Stomach (tissue), 4 donors: Measurements from ENCODE around the gene TRIO.

Experiments
- POLR2AphosphoS5 ChIP-seq, 3 donors: sonication (generic); formaldehyde crosslinking; IDR thresholded peaks; one replicate each; pipeline ENCODE4 v1.6.1; 2016; ENCODE audit warnings: antibody characterized with exemption in 3 of 3
- TF ChIP-seq, protein P1 (sequence below), 7 experiments: fragments of 450-650 bp in 4 of 7; fragments of 200-600 bp in 3 of 7; sonication (generic) in 3 of 7; IDR thresholded peaks; one replicate each; pipeline ENCODE4 v1.5.1; 2016 to 2019; ENCODE audit warnings: antibody characterized with exemption in 7 of 7, control low read depth in 2 of 7, mild to moderate bottlenecking in 1 of 7

DNA sequence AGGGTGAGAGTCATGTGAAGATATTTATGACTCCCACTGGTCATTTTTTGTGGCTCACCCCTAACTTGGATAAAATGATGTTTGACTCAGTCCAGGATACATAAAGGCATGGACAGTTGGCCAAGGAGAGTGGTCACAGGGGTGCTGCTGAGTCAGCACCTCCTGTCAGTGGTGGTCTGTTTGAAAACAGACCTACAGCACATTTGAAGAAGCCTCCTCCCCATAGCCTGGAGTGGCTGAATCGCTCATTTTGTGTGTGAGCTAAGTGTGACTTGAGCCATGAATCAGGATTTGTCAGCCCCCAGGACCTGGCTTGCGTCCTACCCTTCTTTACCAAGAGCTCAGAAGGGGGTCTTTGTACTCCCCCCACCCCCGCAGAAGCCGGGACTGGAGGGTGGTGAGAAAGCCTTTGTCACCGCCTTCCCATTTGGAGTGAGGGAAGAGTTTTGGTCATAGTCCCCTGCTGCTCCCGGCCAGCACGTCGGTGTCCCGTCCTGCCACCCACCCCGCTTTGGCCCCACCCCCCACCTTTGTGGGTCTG is 35.6 kb downstream of the TRIO start:
- TF ChIP-seq, protein P1, sequence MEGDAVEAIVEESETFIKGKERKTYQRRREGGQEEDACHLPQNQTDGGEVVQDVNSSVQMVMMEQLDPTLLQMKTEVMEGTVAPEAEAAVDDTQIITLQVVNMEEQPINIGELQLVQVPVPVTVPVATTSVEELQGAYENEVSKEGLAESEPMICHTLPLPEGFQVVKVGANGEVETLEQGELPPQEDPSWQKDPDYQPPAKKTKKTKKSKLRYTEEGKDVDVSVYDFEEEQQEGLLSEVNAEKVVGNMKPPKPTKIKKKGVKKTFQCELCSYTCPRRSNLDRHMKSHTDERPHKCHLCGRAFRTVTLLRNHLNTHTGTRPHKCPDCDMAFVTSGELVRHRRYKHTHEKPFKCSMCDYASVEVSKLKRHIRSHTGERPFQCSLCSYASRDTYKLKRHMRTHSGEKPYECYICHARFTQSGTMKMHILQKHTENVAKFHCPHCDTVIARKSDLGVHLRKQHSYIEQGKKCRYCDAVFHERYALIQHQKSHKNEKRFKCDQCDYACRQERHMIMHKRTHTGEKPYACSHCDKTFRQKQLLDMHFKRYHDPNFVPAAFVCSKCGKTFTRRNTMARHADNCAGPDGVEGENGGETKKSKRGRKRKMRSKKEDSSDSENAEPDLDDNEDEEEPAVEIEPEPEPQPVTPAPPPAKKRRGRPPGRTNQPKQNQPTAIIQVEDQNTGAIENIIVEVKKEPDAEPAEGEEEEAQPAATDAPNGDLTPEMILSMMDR (IDR thresholded peaks at IDR 0.05) = no peak
- no peak for TF ChIP-seq POLR2AphosphoS5 (IDR thresholded peaks at IDR 0.05)
